HUES48 (cell line): Measurements from ENCODE around the gene SMYD4.
A peak's percentile ranks its signal among the peaks of the same experiment; 100 is the strongest.
"Not testable (repeated sequence)": the region's sequence is repeated elsewhere in the genome, so short reads cannot be mapped to it uniquely, and the experiment has no call there.

Experiments
- H3K27ac ChIP-seq: one replicate; pipeline ENCODE4 v1.7.0; 2013; ENCODE audit warnings: low read depth, low read length, inconsistent platforms
- H3K27me3 ChIP-seq: 2 replicates; pipeline ENCODE4 v1.6.1; 2013; ENCODE audit warnings: mild to moderate bottlenecking, low read length; ENCODE audit not compliant: control insufficient read depth, insufficient read depth
- H3K36me3 ChIP-seq: 2 replicates; pipeline ENCODE4 v1.6.1; 2013; ENCODE audit warnings: low read length; ENCODE audit not compliant: control insufficient read depth, insufficient read depth
- H3K4me1 ChIP-seq: 2 replicates; pipeline ENCODE4 v1.6.1; 2013; ENCODE audit warnings: mild to moderate bottlenecking, low read length; ENCODE audit not compliant: control insufficient read depth, insufficient read depth
- H3K4me3 ChIP-seq: 2 replicates; pipeline ENCODE4 v1.5.1; 2013; ENCODE audit warnings: mild to moderate bottlenecking, low read depth, low read length
- H3K9ac ChIP-seq: 2 replicates; pipeline ENCODE4 v1.6.1; 2013; ENCODE audit warnings: mild to moderate bottlenecking, low read depth, low read length, moderate library complexity
- H3K9me3 ChIP-seq: 2 replicates; pipeline ENCODE4 v1.6.1; 2013; ENCODE audit warnings: low read length; ENCODE audit not compliant: control insufficient read depth, insufficient read depth

The SMYD4 gene

GRCh38 chr17:1865252-1866037 lies 35.7 kb upstream of the SMYD4 start:
- H3K27ac ChIP-seq = no peak overlapping the region
- H3K9me3 ChIP-seq = no peaks in the 10 kb centered on the region
- peaks cover 27% of the 10 kb centered on the region for H3K36me3 ChIP-seq
- no peak overlapping the region for H3K9ac ChIP-seq
- no peaks in the 10 kb centered on the region for H3K4me1 ChIP-seq
- H3K4me3 ChIP-seq = no peak overlapping the region
- no peaks in the 10 kb centered on the region for H3K27me3 ChIP-seq

DNA sequence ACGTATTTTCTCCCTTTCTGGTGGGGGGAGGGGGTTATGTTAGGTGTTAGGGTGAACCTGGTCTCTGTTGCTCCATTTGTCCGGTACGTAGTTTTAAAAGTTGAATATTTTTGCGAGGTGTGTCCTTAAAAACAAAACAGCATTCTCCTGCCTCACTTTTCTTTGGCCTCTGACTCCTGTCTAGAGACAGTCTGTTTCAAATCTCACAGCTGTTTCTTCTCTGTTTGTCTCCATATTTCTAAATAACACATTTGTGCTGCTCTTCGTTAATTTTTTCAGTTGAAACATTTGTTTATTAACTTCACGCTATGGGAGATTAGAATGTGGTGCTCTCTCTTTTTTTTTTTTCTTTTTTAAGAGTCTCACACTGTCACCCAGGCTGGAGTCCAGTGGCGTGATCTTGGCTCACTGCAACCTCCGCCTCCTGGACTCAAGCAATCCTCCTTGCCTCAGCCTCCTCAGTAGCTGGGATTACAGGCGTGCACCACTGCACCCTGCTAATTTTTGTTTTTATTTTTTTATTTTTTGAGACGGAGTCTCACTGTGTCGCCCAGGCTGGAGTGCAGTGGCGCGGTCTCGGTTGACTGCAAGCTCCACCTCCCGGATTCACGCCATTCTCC lies 31.8 kb upstream of the SMYD4 start:
- Histone ChIP-seq H3K27ac (no peak overlapping the region), H3K4me3 (no peak overlapping the region), H3K27me3 (no peaks in the 10 kb centered on the region), H3K4me1 (no peaks in the 10 kb centered on the region), H3K9me3 (no peaks in the 10 kb centered on the region), H3K9ac (no peak overlapping the region), H3K36me3 (peaks cover 30% of the 10 kb centered on the region)

DNA sequence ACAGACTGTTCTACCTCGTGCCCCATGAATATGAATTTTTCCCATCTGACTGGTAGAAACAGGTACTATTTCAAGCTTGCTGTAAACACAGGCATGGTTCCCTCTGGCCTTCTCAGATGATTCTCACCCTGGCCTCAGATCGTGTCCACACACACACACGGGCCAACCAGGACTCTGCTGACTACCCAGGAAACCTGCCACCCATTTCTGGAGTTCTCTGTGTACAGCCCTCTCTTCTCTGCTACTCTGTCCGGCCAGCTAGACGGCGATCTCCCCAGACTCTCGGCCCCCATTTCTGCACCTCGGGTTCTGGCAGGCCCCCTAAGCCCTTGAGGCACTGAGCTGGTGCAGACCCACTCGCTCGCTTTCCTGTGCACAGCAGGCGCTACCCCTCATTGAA lies 31.3 kb upstream of the SMYD4 start:
- no peak overlapping the region for H3K9ac ChIP-seq
- peaks cover 31% of the 10 kb centered on the region for H3K36me3 ChIP-seq
- H3K4me1 ChIP-seq = no peaks in the 10 kb centered on the region
- no peaks in the 10 kb centered on the region for H3K9me3 ChIP-seq
- H3K27me3 ChIP-seq = no peaks in the 10 kb centered on the region
- H3K27ac ChIP-seq = no peak overlapping the region
- H3K4me3 ChIP-seq = no peak overlapping the region

- H3K27ac ChIP-seq, H3K9ac ChIP-seq, H3K27me3 ChIP-seq, H3K9me3 ChIP-seq, H3K4me1 ChIP-seq, H3K4me3 ChIP-seq: not testable (repeated sequence)
- H3K36me3 ChIP-seq = peaks cover 70% of the 10 kb centered on the region
Measured at GRCh38 chr17:1856462-1856861, 26.8 kb upstream of the SMYD4 start.

DNA sequence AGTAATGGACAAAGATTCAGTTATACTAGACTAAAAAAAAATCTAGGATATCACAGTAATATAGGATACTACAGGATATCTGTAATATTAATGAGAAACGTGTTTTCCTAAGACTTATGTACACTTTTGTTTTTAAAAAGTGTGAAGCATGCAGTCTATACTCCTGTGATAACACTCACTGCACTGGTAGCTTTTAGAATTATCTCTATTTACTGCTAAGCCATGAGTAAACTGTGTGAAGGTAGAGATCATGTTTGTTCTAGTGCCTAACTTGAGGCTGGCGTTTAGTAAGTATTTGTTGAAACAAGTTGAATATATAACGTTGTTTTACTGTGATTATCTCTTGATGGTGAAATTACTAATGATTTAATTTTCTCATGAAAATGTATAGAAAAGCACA lies 24.0 kb upstream of the SMYD4 start:
- H3K4me3 ChIP-seq = no peak overlapping the region
- no peaks in the 10 kb centered on the region for H3K4me1 ChIP-seq
- no peak overlapping the region for H3K27ac ChIP-seq
- no peak overlapping the region for H3K9ac ChIP-seq
- peaks cover 65% of the 10 kb centered on the region for H3K36me3 ChIP-seq
- no peaks in the 10 kb centered on the region for H3K27me3 ChIP-seq
- no peaks in the 10 kb centered on the region for H3K9me3 ChIP-seq

DNA sequence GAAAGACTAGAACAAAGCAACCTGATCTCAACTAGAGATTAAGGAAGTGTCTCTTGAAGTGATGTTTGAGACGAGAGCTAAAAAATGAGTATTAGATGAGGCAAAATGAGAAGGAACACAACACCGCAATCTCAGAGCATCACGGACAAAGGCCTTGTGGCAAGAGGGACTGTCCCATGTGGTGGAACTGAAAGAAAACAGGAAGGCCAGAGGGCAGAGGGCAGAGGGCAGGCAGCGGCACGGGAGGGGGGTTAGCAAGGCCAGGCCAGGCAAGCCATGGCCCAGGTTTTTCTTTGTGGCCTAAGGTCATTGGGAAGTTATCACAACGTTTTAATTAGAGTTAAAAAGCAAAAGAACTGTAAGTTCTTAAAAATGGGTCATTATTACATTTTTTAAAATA lies 22.6 kb upstream of the SMYD4 start:
- no peaks in the 10 kb centered on the region for H3K4me1 ChIP-seq
- H3K4me3 ChIP-seq = no peak overlapping the region
- peaks cover 71% of the 10 kb centered on the region for H3K36me3 ChIP-seq
- no peaks in the 10 kb centered on the region for H3K27me3 ChIP-seq
- no peak overlapping the region for H3K27ac ChIP-seq
- H3K9me3 ChIP-seq = no peaks in the 10 kb centered on the region
- H3K9ac ChIP-seq = no peak overlapping the region

- H3K36me3 ChIP-seq = peaks cover 79% of the 10 kb centered on the region
Measured at GRCh38 chr17:1847191-1847590, 17.5 kb upstream of the SMYD4 start.

GRCh38 chr17:1843947-1844346 lies 14.2 kb upstream of the SMYD4 start:
- no peak overlapping the region for H3K9ac ChIP-seq
- H3K4me1 ChIP-seq = no peaks in the 10 kb centered on the region
- peaks cover 60% of the 10 kb centered on the region for H3K36me3 ChIP-seq
- no peaks in the 10 kb centered on the region for H3K27me3 ChIP-seq
- no peak overlapping the region for H3K27ac ChIP-seq
- no peak overlapping the region for H3K4me3 ChIP-seq
- H3K9me3 ChIP-seq = no peaks in the 10 kb centered on the region

More at GRCh38 chr17:1847191-1847590, 17.5 kb upstream of the SMYD4 start:
- Histone ChIP-seq H3K4me3 (no peak overlapping the region), H3K4me1 (no peaks in the 10 kb centered on the region), H3K27me3 (no peaks in the 10 kb centered on the region), H3K9ac (no peak overlapping the region), H3K27ac (no peak overlapping the region), H3K9me3 (no peaks in the 10 kb centered on the region)

GRCh38 chr17:1839516-1839915 lies 9.8 kb upstream of the SMYD4 start:
- Histone ChIP-seq H3K27me3 (no peaks in the 10 kb centered on the region), H3K4me3 (no peak overlapping the region), H3K9me3 (no peaks in the 10 kb centered on the region), H3K27ac (no peak overlapping the region), H3K4me1 (no peaks in the 10 kb centered on the region), H3K36me3 (peaks cover 23% of the 10 kb centered on the region), H3K9ac (no peak overlapping the region)

DNA sequence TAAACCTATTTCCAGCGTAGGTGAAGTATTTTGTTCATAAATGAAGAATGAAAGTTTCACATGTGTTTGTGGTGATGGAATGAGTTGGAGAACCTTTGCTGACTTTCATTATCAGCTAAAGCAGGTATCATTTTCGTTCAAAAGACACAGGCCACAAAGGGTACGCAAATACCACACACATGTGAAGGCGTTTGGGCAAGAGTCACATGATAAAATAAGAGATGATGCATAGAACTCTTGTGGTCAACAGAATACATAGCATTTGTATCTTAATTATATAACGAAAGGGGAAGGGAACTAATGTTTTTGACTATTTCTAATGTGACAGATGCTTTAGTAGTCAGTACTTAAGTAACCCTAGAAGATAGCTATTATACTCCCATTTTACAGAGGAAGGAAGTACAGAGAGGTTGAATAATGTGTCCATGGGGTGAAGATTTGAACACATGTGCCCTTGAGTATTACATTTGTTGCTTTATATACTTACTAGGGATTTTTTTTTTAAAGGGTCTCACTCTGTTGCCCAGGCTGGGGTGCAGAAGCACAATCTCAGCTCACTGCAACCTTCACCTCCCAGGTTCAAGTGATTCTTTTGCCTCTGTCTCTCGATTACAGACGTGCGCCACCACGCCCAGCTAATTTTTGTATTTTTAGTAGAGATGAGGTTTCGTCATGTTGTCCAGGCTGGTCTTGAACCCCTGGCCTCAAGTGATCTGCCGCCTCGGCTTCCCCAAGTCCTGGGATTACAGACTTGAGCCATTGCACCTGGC lies 4.9 kb upstream of the SMYD4 start:
- H3K36me3 ChIP-seq = peaks cover 20% of the 10 kb centered on the region
- H3K9me3 ChIP-seq = no peaks in the 10 kb centered on the region
- H3K27me3 ChIP-seq = no peaks in the 10 kb centered on the region
- no peak overlapping the region for H3K27ac ChIP-seq
- H3K9ac ChIP-seq = no peak overlapping the region
- no peak overlapping the region for H3K4me3 ChIP-seq
- no peaks in the 10 kb centered on the region for H3K4me1 ChIP-seq

DNA sequence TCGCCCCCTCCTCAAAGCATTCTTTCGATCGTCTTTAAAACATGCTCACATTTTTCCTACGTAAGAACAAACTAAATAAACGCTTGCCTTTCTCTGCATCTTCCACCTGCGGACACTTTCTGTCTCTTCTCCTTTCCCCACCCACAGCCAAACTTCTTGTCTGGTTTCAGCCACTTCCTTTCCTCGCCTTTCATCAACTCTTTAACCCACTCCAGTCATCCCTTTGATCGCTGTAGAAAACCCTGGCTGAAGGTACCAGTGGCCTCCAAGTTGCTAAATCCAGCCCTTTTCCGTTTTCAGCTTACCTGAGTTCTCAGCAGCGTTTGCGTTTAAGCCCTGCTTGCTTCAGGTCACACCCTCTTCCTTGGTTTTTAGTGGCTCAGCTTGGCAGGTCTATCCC lies 586 bp upstream of the SMYD4 start:
- Histone ChIP-seq H3K36me3 (peaks cover 44% of the 10 kb centered on the region), H3K27me3 (no peaks in the 10 kb centered on the region), H3K27ac (no peak overlapping the region), H3K4me3 (peak overlapping the region; percentile 96), H3K9me3 (no peaks in the 10 kb centered on the region), H3K9ac (peak overlapping the region; percentile 68), H3K4me1 (no peaks in the 10 kb centered on the region)
